WTC11 (cell line): Measurements from ENCODE around the gene RHOT2. TPM values are rescaled to one million over a fixed set of nuclear protein-coding genes. Genes with fewer than 3 reads are reported as not detected.
"Not testable (repeated sequence)": the region's sequence is repeated elsewhere in the genome, so short reads cannot be mapped to it uniquely, and the experiment has no call there.

Experiments
- ATAC-seq: fragments of 200-7000 bp; cut with Tn5 transposase; 2 replicates; pipeline ENCODE4 v1.10.0; 2021; ENCODE audit warnings: mild to moderate bottlenecking, moderate library complexity
- CTCF ChIA-PET: fragments of 300-600 bp; sonication (Branson Sonifier 250); formaldehyde crosslinking; loops from one replicate; lab custom pipeline; 2021; ENCODE audit warnings: antibody characterized with exemption; lab: Charles Lee
- POLR2A ChIA-PET: fragments of 350-600 bp; sonication (Branson Sonifier 250); formaldehyde crosslinking; loops from one replicate; lab custom pipeline; 2021; ENCODE audit warnings: antibody characterized with exemption; lab: Charles Lee
- DNase-seq: peaks from one replicate; pipeline ENCODE4 v3.0.0; 2021; ENCODE audit warnings: low spot score
- H3K27ac Mint-ChIP-seq: 2 replicates; pipeline ENCODE4 v1.8.0; 2021; ENCODE audit warnings: mixed read lengths
- H3K27me3 Mint-ChIP-seq: 2 replicates; pipeline ENCODE4 v1.8.0; 2021; ENCODE audit warnings: low read depth, mild to moderate bottlenecking, moderate library complexity, mixed read lengths
- H3K36me3 Mint-ChIP-seq: 2 replicates; pipeline ENCODE4 v1.8.0; 2021; ENCODE audit warnings: mixed read lengths
- H3K4me1 Mint-ChIP-seq: 2 replicates; pipeline ENCODE4 v1.8.0; 2022; ENCODE audit warnings: mixed read lengths
- H3K4me3 Mint-ChIP-seq: 2 replicates; pipeline ENCODE4 v1.8.0; 2021; ENCODE audit warnings: mild to moderate bottlenecking, moderate library complexity, mixed read lengths
- H3K9me3 Mint-ChIP-seq: 2 replicates; pipeline ENCODE4 v1.8.0; 2021; ENCODE audit warnings: mixed read lengths
- ATF2 ChIP-seq: sonication (generic); formaldehyde crosslinking; IDR thresholded peaks from 2 replicates; pipeline ENCODE4 v1.8.1; 2022; ENCODE audit warnings: low read depth, missing genetic modification reagents, borderline replicate concordance
- CTCF ChIP-seq: fragments of 200-600 bp; IDR thresholded peaks from 2 replicates; pipeline ENCODE4 v1.8.0; 2022; ENCODE audit warnings: antibody characterized with exemption
- E2F1 ChIP-seq: sonication (generic); formaldehyde crosslinking; IDR thresholded peaks from 2 replicates; pipeline ENCODE4 v1.8.0; 2022; ENCODE audit warnings: mild to moderate bottlenecking, missing genetic modification reagents
- FOXJ3 ChIP-seq: sonication (generic); formaldehyde crosslinking; IDR thresholded peaks from 2 replicates; pipeline ENCODE4 v1.9.0; 2021; ENCODE audit warnings: missing genetic modification reagents, mild to moderate bottlenecking, borderline replicate concordance
- KAT7 ChIP-seq: sonication (generic); formaldehyde crosslinking; IDR thresholded peaks from 2 replicates; pipeline ENCODE4 v1.8.1; 2023; ENCODE audit warnings: missing genetic modification reagents, mild to moderate bottlenecking, borderline replicate concordance
- NFYB ChIP-seq: sonication (generic); formaldehyde crosslinking; conservative IDR thresholded peaks from 2 replicates; pipeline ENCODE4 v1.8.0; 2022; ENCODE audit warnings: low read depth, missing genetic modification reagents
- TEAD1 ChIP-seq: sonication (generic); formaldehyde crosslinking; IDR thresholded peaks from 2 replicates; pipeline ENCODE4 v1.8.0; 2022; ENCODE audit warnings: mild to moderate bottlenecking, missing genetic modification reagents
- ZNF396 ChIP-seq: fragments of 250-450 bp; sonication (Bioruptor Pico); IDR thresholded peaks from 2 replicates; pipeline ENCODE4 v1.8.0; 2021; ENCODE audit warnings: mild to moderate bottlenecking, moderate library complexity, borderline replicate concordance
- ZNF423 ChIP-seq: fragments of 250-450 bp; sonication (Bioruptor Pico); IDR thresholded peaks from 2 replicates; pipeline ENCODE4 v2.1.2; 2022; ENCODE audit warnings: mild to moderate bottlenecking, moderate library complexity
- ZNF532 ChIP-seq: fragments of 250-450 bp; sonication (Bioruptor Pico); IDR thresholded peaks from 2 replicates; pipeline ENCODE4 v1.9.0; 2021; ENCODE audit warnings: mild to moderate bottlenecking, borderline replicate concordance
- ZNF671 ChIP-seq: fragments of 250-450 bp; sonication (Bioruptor Pico); IDR thresholded peaks from 2 replicates; pipeline ENCODE4 v1.8.0; 2021; ENCODE audit warnings: mild to moderate bottlenecking
- total RNA-seq: library from RNA; stranded (reverse); gene quantifications from 3 replicates; pipeline ENCODE4 v1.2.3, GENCODE V29; 2021

RHOT2 gene
- total RNA-seq, 1 experiment from 2014 or later, result 285 TPM

DNA sequence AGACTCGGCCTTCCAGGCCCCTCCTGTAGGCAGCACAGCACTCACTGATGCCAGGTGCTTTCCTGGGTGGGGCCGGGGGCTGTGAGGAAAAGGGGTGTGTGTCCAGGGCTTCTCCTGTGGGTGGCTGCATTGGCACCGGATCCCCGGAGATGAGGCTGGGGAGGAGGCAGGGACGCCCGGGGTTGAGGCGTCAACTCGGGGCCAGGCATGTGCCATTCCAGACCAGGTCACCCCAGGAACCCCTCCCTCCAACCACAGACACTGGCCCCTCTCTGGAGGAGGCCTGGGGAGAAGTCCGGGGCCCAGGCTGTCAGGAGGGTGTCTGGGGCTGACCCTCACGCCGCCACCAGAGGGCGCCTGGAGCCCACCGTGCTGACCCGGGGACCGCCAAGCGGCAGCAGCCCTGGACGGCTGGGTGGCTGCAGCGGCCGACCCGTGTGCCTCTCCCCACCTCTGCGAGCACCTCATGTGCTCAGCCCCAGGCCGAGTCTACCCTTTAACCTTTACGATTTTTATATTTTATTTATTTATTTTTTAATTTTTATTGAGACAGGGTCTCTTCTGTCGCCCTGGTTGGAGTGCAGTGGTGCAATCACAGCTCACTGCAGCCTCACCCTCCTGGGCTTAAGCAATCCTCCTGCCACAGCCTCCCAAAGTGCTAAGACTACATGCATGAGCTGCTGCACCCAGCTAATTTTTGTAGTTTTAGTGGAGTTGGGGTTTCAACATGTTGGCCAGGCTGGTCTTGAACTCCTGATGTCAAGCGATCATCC, 43.8 kb downstream of the RHOT2 start (continued):
- TF ChIP-seq TEAD1 (CRISPR knock-in tag), result no peak
- TF ChIP-seq NFYB (CRISPR knock-in tag), result no peak
- no peak for TF ChIP-seq ZNF671 (CRISPR knock-in tag)
- TF ChIP-seq ZNF532 (CRISPR knock-in tag), result no peak
- peak; percentile 96 for TF ChIP-seq CTCF
- TF ChIP-seq E2F1 (CRISPR knock-in tag), result no peak
- no peak for TF ChIP-seq ATF2 (CRISPR knock-in tag)
- 0 out of 2 replicates have a peak, but pooled peaks have one; percentile 34 for TF ChIP-seq ZNF423 (CRISPR knock-in tag)
- no peak for TF ChIP-seq KAT7
- TF ChIP-seq ZNF396 (CRISPR knock-in tag), result no peak
- TF ChIP-seq FOXJ3 (CRISPR knock-in tag), result no peak

DNA sequence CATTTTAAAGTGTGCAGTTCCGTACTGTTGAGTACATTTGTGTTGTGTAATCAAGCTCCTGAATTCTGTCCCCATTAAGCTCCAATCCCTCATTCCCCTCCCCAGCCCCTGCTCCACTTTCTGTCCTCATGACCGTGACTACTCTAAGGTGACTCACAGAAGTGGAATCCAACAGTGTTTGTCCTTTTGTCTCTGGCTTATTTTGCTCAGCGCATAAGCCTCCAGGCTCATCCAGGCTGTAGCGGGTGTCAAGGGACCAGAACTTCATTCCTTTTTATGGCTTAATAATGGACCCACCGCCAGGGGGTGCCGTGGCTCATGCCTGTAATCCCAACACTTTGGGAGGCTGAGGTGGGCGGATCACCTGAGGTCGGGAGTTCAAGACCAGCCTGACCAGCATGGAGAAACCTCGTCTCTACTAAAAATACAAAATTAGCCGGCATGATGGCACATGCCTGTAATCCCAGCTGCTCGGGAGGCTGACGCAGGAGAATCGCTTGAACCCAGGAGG, 44.9 kb downstream of the RHOT2 start:
- H3K4me3 Mint-ChIP-seq, H3K9me3 Mint-ChIP-seq, H3K4me1 Mint-ChIP-seq, POLR2A ChIA-PET, H3K36me3 Mint-ChIP-seq, ATAC-seq: not testable (repeated sequence)
- DNase-seq, result peak; percentile 86
- H3K27ac Mint-ChIP-seq, result peak overlapping the region; percentile 34
- peaks cover 51% of the 10 kb centered on the region for H3K27me3 Mint-ChIP-seq
- peak; percentile 44 for TF ChIP-seq CTCF
- CTCF ChIA-PET, result interaction anchor here (0.9 to 8.8 kb wide), 18 partner anchors 8 to 345 kb away, joined by 3 to 90 read pairs (median 6); partner anchors contain the start of genes ANTKMT, CCDC78, CHTF18 and CIAO3
